ENCODE data around the gene ZSWIM8. TPM values are rescaled to one million over a fixed set of nuclear protein-coding genes. Genes with fewer than 3 reads are reported as not detected.

The ZSWIM8 gene
- total RNA-seq, 1 donor from 2014 or later, result 123 TPM

Small RNA genes lying within 50 kb of the gene (small RNA-seq; reads per million reads assigned to genes)
- not detected for gene AC022400.4
- gene AC022400.9, result not detected
- not detected for gene ZSWIM8-AS1

Other genes starting within 250 kb of the ZSWIM8 start
- gene USP54, start 194.3 kb upstream of the ZSWIM8 start, total RNA-seq, result 27.7 TPM
- not detected for gene MYOZ1, start 144.1 kb upstream of the ZSWIM8 start, total RNA-seq
- gene SYNPO2L, start 129.6 kb upstream of the ZSWIM8 start, total RNA-seq, result 0.49 TPM
- gene AGAP5, start 87.5 kb upstream of the ZSWIM8 start, total RNA-seq, result 5.4 TPM
- gene SEC24C, start 41.2 kb upstream of the ZSWIM8 start, total RNA-seq, result 47.9 TPM
- gene CHCHD1, start 3.6 kb upstream of the ZSWIM8 start, total RNA-seq, result 19.6 TPM
- gene NDST2, start 26.0 kb downstream of the ZSWIM8 start, total RNA-seq, result 52.8 TPM
- gene CAMK2G, start 88.9 kb downstream of the ZSWIM8 start, total RNA-seq, result 48.9 TPM
- gene PLAU, start 125.5 kb downstream of the ZSWIM8 start, total RNA-seq, result 18.2 TPM
- gene VCL, start 212.5 kb downstream of the ZSWIM8 start, total RNA-seq, result 74.6 TPM